SK-N-SH (cell line): Measurements from ENCODE around the gene TP53BP2. TPM values are rescaled to one million over a fixed set of nuclear protein-coding genes. Genes with fewer than 3 reads are reported as not detected.

Experiments
- CTCF ChIA-PET: fragments of 300-600, 350-600 bp; formaldehyde crosslinking; extraction: SDS; loops from one replicate; lab custom pipeline; 2021; lab: Yijun Ruan, JAX
- POLR2A ChIA-PET: fragments of 350-600 bp; sonication (Branson Sonifier 250); formaldehyde crosslinking; extraction: SDS; loops from one replicate; lab custom pipeline; 2020; ENCODE audit warnings: antibody characterized with exemption, inconsistent platforms; lab: Yijun Ruan, JAX
- DNase-seq: peaks from one replicate; pipeline ENCODE4 v3.0.0; 2012
- H2AFZ ChIP-seq: fragments of 200-600 bp; sonication (generic); 2 replicates; pipeline ENCODE4 v1.8.1; 2016; ENCODE audit warnings: antibody characterized with exemption, mild to moderate bottlenecking, low read depth
- H3F3A ChIP-seq: fragments of 200-600 bp; sonication (generic); replicated peaks from 2 replicates; pipeline ENCODE3; 2016; ENCODE audit warnings: antibody characterized with exemption, mild to moderate bottlenecking; ENCODE audit not compliant: insufficient read depth
- H3K27ac ChIP-seq, 2 experiments: fragments of 200-500 bp in 1 of 2; fragments of 200-600 bp in 1 of 2; sonication (Bioruptor generic) in 1 of 2; sonication (generic), shearing (Covaris generic) in 1 of 2; 2 replicates each; pipeline versions ENCODE4 v1.5.1 to v1.6.1; 2014 to 2016; ENCODE audit warnings: low read depth in 2 of 2, inconsistent platforms in 1 of 2, low read length in 1 of 2, mild to moderate bottlenecking in 1 of 2, mixed read lengths in 1 of 2
- H3K27me3 ChIP-seq: fragments of 200-600 bp; sonication (generic), shearing (Covaris generic); 2 replicates; pipeline ENCODE4 v1.6.1; 2016; ENCODE audit warnings: mixed run types; ENCODE audit not compliant: insufficient read depth
- H3K36me3 ChIP-seq, 2 experiments: fragments of 200-500 bp in 1 of 2; fragments of 200-600 bp in 1 of 2; sonication (Bioruptor generic) in 1 of 2; sonication (generic) in 1 of 2; replicated peaks in 1 of 2; 2 replicates each; pipeline versions ENCODE3 to v1.5.1; 2014 to 2016; ENCODE audit warnings: low read length in 1 of 2, mild to moderate bottlenecking in 1 of 2; ENCODE audit not compliant: insufficient read depth in 2 of 2, control insufficient read depth in 1 of 2
- H3K4me1 ChIP-seq, 2 experiments: fragments of 200-500 bp in 1 of 2; fragments of 200-600 bp in 1 of 2; sonication (Bioruptor generic) in 1 of 2; sonication (generic), shearing (Covaris generic) in 1 of 2; 2 replicates each; pipeline versions ENCODE4 v1.5.1 to v1.6.1; 2014 to 2016; ENCODE audit warnings: low read depth in 1 of 2, low read length in 1 of 2, mixed run types in 1 of 2; ENCODE audit not compliant: insufficient read depth in 2 of 2, control insufficient read depth in 1 of 2
- H3K4me2 ChIP-seq: fragments of 200-600 bp; sonication (generic), shearing (Covaris generic); 2 replicates; pipeline ENCODE4 v1.6.1; 2017; ENCODE audit warnings: mixed run types
- H3K4me3 ChIP-seq, 2 experiments: fragments of 200-500 bp in 1 of 2; fragments of 200-600 bp in 1 of 2; sonication (Bioruptor generic) in 1 of 2; sonication (generic), shearing (Covaris generic) in 1 of 2; 2 replicates each; pipeline versions ENCODE4 v1.5.1 to v1.8.1; 2014 to 2016; ENCODE audit warnings: low read depth in 2 of 2, inconsistent platforms in 1 of 2, low read length in 1 of 2, mild to moderate bottlenecking in 1 of 2, mixed read lengths in 1 of 2, moderate library complexity in 1 of 2
- H3K79me2 ChIP-seq: fragments of 200-600 bp; sonication (generic); 2 replicates; pipeline ENCODE4 v1.8.1; 2017; ENCODE audit warnings: mild to moderate bottlenecking; ENCODE audit not compliant: insufficient read depth
- H3K9ac ChIP-seq: fragments of 200-600 bp; sonication (generic); 2 replicates; pipeline ENCODE4 v1.6.1; 2017; ENCODE audit warnings: mixed run types
- H3K9me2 ChIP-seq: fragments of 200-600 bp; sonication (generic); 2 replicates; pipeline ENCODE4 v1.6.1; 2017; ENCODE audit warnings: mixed run types
- H3K9me3 ChIP-seq: fragments of 200-600 bp; sonication (generic); 2 replicates; pipeline ENCODE4 v1.6.1; 2017; ENCODE audit warnings: mixed run types, mild to moderate bottlenecking, moderate library complexity
- H4K20me1 ChIP-seq: fragments of 200-600 bp; sonication (generic); 2 replicates; pipeline ENCODE4 v1.6.1; 2017; ENCODE audit warnings: mild to moderate bottlenecking, mixed run types; ENCODE audit not compliant: insufficient read depth
- EP300 ChIP-seq, 2 experiments: IDR thresholded peaks; 2 replicates each; pipeline versions ENCODE4 v1.4.0 to v1.6.1; 2012; ENCODE audit warnings: borderline replicate concordance in 1 of 2, low read depth in 1 of 2, low read length in 1 of 2
- EZH2phosphoT487 ChIP-seq: fragments of 200-600 bp; sonication (generic); IDR thresholded peaks from 2 replicates; pipeline ENCODE4 v1.6.1; 2017; ENCODE audit warnings: low read depth, mixed run types, mild to moderate bottlenecking, antibody characterized with exemption, moderate library complexity, borderline replicate concordance
- MAX ChIP-seq: IDR thresholded peaks from 2 replicates; pipeline ENCODE4 v1.4.0; 2012; ENCODE audit warnings: low read depth
- MEF2A ChIP-seq: IDR thresholded peaks from 2 replicates; pipeline ENCODE4 v1.4.0; 2012; ENCODE audit warnings: low read depth, borderline replicate concordance
- NFIC ChIP-seq: IDR thresholded peaks from 2 replicates; pipeline ENCODE4 v1.4.0; 2012; ENCODE audit warnings: borderline replicate concordance
- RAD21 ChIP-seq: IDR thresholded peaks from 2 replicates; pipeline ENCODE4 v1.6.1; 2012; ENCODE audit warnings: mild to moderate bottlenecking, low read length
- RCOR1 ChIP-seq: fragments of 150-350 bp; IDR thresholded peaks from 2 replicates; pipeline ENCODE4 v1.6.1; 2017; ENCODE audit warnings: antibody characterized with exemption, low read length
- RFX5 ChIP-seq: IDR thresholded peaks from 2 replicates; pipeline ENCODE4 v1.6.1; 2012; ENCODE audit warnings: mild to moderate bottlenecking, improper control_type of control experiment, low read length
- SIN3A ChIP-seq: IDR thresholded peaks from 2 replicates; pipeline ENCODE4 v1.6.1; 2012; ENCODE audit warnings: low read depth, mild to moderate bottlenecking, low read length, moderate library complexity, borderline replicate concordance
- TAF1 ChIP-seq: IDR thresholded peaks from 2 replicates; pipeline ENCODE4 v1.6.1; 2012; ENCODE audit warnings: low read depth, mild to moderate bottlenecking, low read length, moderate library complexity, borderline replicate concordance
- TCF12 ChIP-seq: IDR thresholded peaks from 2 replicates; pipeline ENCODE4 v1.4.0; 2012
- USF1 ChIP-seq: IDR thresholded peaks from 2 replicates; pipeline ENCODE4 v1.4.0; 2012; ENCODE audit warnings: low read depth, borderline replicate concordance
- WGBS: methylation state at CpG from one replicate; pipeline ENCODE4 v1.1.6; 2017; ENCODE audit warnings: low lambda C conversion rate; 5-methylcytosine and 5-hydroxymethylcytosine counted together
- polyA plus RNA-seq, 3 experiments: library from polyadenylated mRNA; depleted of rRNA; stranded (reverse); fragments of >200 nt; gene quantifications; 2 replicates each; pipeline ENCODE4 v1.2.3, GENCODE V29; 2012
- TF ChIP-seq, protein P1 (sequence below): IDR thresholded peaks from 2 replicates; pipeline ENCODE4 v1.6.1; 2012; ENCODE audit warnings: mild to moderate bottlenecking, low read depth, low read length, moderate library complexity
- TF ChIP-seq, protein P2 (sequence below): IDR thresholded peaks from 2 replicates; pipeline ENCODE4; 2012
- TF ChIP-seq, protein P3 (sequence below): IDR thresholded peaks from 2 replicates; pipeline ENCODE4 v1.4.0; 2012; ENCODE audit warnings: low read depth, borderline replicate concordance
- TF ChIP-seq, protein P4 (sequence below): fragments of 150-350 bp; IDR thresholded peaks from 2 replicates; pipeline ENCODE4 v1.6.1; 2016; ENCODE audit warnings: mild to moderate bottlenecking, low read depth, low read length

The TP53BP2 gene
- polyA plus RNA-seq, 1 of the 3 experiments (the other 2 are of a cell fraction), result 11.4 TPM

DNA sequence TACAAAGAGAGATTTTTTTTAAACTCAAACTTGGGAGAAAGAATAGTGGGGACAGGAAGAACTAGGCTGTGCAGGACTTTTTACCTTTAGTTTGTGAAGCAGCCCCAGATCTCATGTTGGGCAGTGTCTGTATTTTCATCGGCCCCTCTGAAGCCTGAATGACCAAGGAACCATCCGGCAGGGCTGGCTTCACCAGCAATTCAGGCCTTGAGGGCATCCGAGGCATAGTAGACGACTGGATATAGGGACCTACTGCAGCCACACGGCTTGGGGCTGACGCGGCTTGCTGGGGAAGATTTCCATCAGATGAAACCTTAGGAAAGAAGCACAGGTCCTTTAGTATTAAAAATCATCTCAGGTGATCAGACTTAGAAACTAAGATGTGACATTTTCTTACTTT is 43.7 kb downstream of the TP53BP2 start:
- peaks cover 75 to 92% of the 10 kb centered on the region in 2 experiments for H3K36me3 ChIP-seq
- no peak overlapping the region for H3K9ac ChIP-seq
- 96% methylated on average over 7 of the region's 7 CpGs for WGBS
- DNase-seq, result no peak
- H3K9me3 ChIP-seq, result no peaks in the 10 kb centered on the region
- H3K4me3 ChIP-seq, result no peak overlapping the region
- TF ChIP-seq RCOR1, result no peak
- TF ChIP-seq, protein P1, sequence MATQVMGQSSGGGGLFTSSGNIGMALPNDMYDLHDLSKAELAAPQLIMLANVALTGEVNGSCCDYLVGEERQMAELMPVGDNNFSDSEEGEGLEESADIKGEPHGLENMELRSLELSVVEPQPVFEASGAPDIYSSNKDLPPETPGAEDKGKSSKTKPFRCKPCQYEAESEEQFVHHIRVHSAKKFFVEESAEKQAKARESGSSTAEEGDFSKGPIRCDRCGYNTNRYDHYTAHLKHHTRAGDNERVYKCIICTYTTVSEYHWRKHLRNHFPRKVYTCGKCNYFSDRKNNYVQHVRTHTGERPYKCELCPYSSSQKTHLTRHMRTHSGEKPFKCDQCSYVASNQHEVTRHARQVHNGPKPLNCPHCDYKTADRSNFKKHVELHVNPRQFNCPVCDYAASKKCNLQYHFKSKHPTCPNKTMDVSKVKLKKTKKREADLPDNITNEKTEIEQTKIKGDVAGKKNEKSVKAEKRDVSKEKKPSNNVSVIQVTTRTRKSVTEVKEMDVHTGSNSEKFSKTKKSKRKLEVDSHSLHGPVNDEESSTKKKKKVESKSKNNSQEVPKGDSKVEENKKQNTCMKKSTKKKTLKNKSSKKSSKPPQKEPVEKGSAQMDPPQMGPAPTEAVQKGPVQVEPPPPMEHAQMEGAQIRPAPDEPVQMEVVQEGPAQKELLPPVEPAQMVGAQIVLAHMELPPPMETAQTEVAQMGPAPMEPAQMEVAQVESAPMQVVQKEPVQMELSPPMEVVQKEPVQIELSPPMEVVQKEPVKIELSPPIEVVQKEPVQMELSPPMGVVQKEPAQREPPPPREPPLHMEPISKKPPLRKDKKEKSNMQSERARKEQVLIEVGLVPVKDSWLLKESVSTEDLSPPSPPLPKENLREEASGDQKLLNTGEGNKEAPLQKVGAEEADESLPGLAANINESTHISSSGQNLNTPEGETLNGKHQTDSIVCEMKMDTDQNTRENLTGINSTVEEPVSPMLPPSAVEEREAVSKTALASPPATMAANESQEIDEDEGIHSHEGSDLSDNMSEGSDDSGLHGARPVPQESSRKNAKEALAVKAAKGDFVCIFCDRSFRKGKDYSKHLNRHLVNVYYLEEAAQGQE, result no peak
- H3K79me2 ChIP-seq, result no peaks in the 10 kb centered on the region
- ChIA-PET POLR2A (no interaction called here), CTCF (interaction anchor here (0.6 to 2.3 kb wide), 2 partner anchors 10 to 106 kb away, joined by 3 to 10 read pairs; no protein-coding TSS in a partner anchor)
- H4K20me1 ChIP-seq, result no peaks in the 10 kb centered on the region
- H3K27ac ChIP-seq, result no peak overlapping the region
- H3K4me2 ChIP-seq, result no peak overlapping the region
- H3K4me1 ChIP-seq, result no peaks in the 10 kb centered on the region
- no peak overlapping the region for H2AFZ ChIP-seq
- peaks cover 7% of the 10 kb centered on the region for H3F3A ChIP-seq
- H3K27me3 ChIP-seq, result no peaks in the 10 kb centered on the region
- no peaks in the 10 kb centered on the region for H3K9me2 ChIP-seq

DNA sequence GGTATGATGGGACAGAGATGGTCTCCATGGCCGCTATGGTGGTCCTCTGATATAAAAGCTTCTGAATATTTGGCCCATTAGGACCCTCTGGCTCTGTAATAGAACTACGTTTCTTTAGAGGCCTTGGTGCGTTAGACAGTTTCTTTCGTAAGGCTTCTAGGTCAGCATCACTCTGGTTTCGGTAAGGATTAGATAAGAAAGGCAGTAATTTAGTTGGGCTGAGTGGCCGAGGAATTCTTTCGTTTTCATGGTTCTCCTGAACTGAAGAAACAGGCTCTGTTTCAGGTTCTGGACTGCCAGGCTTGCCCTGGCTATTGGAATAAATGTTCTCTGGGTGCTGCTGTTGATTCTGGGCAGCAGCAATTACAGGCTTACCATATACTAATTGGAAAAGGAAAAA is 49.5 kb downstream of the TP53BP2 start:
- H3K4me1 ChIP-seq, result no peaks in the 10 kb centered on the region
- no peak overlapping the region for H3K4me2 ChIP-seq
- H3K36me3 ChIP-seq, result peaks cover 76 to 95% of the 10 kb centered on the region in 2 experiments
- ChIA-PET POLR2A (no interaction called here), CTCF (interaction anchor here (0.7 kb wide), 1 partner anchor 16 kb away, joined by 3 read pairs; no protein-coding TSS in a partner anchor)
- peaks cover 4% of the 10 kb centered on the region for H3F3A ChIP-seq
- H3K9ac ChIP-seq, result no peak overlapping the region
- H2AFZ ChIP-seq, result no peak overlapping the region
- H3K9me3 ChIP-seq, result no peaks in the 10 kb centered on the region
- H3K79me2 ChIP-seq, result peaks cover 11% of the 10 kb centered on the region; the same call in 1 of the 2 replicates
- no peaks in the 10 kb centered on the region for H3K9me2 ChIP-seq
- no peaks in the 10 kb centered on the region for H3K27me3 ChIP-seq
- TF ChIP-seq RFX5, result no peak
- TF ChIP-seq TAF1, result no peak
- no peak for TF ChIP-seq SIN3A
- TF ChIP-seq EP300 (IDR thresholded peaks at IDR 0.05; ENCODE audit: borderline replicate concordance in 1 of 2, low read depth in 1 of 2, low read length in 1 of 2), result no peak
- TF ChIP-seq MAX, result no peak
- TF ChIP-seq RCOR1, result no peak
- TF ChIP-seq, protein P2, sequence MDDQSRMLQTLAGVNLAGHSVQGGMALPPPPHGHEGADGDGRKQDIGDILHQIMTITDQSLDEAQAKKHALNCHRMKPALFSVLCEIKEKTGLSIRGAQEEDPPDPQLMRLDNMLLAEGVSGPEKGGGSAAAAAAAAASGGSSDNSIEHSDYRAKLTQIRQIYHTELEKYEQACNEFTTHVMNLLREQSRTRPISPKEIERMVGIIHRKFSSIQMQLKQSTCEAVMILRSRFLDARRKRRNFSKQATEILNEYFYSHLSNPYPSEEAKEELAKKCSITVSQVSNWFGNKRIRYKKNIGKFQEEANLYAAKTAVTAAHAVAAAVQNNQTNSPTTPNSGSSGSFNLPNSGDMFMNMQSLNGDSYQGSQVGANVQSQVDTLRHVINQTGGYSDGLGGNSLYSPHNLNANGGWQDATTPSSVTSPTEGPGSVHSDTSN, result no peak
- no peak for TF ChIP-seq RAD21
- TF ChIP-seq EZH2phosphoT487, result no peak
- TF ChIP-seq, protein P3, sequence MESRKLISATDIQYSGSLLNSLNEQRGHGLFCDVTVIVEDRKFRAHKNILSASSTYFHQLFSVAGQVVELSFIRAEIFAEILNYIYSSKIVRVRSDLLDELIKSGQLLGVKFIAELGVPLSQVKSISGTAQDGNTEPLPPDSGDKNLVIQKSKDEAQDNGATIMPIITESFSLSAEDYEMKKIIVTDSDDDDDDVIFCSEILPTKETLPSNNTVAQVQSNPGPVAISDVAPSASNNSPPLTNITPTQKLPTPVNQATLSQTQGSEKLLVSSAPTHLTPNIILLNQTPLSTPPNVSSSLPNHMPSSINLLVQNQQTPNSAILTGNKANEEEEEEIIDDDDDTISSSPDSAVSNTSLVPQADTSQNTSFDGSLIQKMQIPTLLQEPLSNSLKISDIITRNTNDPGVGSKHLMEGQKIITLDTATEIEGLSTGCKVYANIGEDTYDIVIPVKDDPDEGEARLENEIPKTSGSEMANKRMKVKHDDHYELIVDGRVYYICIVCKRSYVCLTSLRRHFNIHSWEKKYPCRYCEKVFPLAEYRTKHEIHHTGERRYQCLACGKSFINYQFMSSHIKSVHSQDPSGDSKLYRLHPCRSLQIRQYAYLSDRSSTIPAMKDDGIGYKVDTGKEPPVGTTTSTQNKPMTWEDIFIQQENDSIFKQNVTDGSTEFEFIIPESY, result no peak
- TF ChIP-seq MEF2A, result no peak
- TF ChIP-seq USF1, result no peak
- TF ChIP-seq, protein P4, sequence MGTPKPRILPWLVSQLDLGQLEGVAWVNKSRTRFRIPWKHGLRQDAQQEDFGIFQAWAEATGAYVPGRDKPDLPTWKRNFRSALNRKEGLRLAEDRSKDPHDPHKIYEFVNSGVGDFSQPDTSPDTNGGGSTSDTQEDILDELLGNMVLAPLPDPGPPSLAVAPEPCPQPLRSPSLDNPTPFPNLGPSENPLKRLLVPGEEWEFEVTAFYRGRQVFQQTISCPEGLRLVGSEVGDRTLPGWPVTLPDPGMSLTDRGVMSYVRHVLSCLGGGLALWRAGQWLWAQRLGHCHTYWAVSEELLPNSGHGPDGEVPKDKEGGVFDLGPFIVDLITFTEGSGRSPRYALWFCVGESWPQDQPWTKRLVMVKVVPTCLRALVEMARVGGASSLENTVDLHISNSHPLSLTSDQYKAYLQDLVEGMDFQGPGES, result no peak
- TF ChIP-seq TCF12, result no peak
- no peak for TF ChIP-seq NFIC
- H4K20me1 ChIP-seq, result no peaks in the 10 kb centered on the region
- H3K27ac ChIP-seq, result no peak overlapping the region
- WGBS, result 95% methylated on average over 7 of the region's 7 CpGs
- no peak for DNase-seq
- H3K4me3 ChIP-seq, result no peak overlapping the region
